Occipital lobe (tissue), 2 donors: ENCODE results near the gene KRT78. TPM values are rescaled to one million over a fixed set of nuclear protein-coding genes. Genes with fewer than 3 reads are reported as not detected.

Experiments used
- DNase-seq: peaks from one replicate; lab custom pipeline; 2025; lab: John Stamatoyannopoulos, UW
- total RNA-seq: library from RNA; depleted of rRNA; stranded (reverse); fragments of >200 nt; gene quantifications from one replicate; pipeline ENCODE4 v1.2.3, GENCODE V29; 2014

The KRT78 gene
- total RNA-seq, 1 donor from 2014 or later = 1.9 TPM

DNA sequence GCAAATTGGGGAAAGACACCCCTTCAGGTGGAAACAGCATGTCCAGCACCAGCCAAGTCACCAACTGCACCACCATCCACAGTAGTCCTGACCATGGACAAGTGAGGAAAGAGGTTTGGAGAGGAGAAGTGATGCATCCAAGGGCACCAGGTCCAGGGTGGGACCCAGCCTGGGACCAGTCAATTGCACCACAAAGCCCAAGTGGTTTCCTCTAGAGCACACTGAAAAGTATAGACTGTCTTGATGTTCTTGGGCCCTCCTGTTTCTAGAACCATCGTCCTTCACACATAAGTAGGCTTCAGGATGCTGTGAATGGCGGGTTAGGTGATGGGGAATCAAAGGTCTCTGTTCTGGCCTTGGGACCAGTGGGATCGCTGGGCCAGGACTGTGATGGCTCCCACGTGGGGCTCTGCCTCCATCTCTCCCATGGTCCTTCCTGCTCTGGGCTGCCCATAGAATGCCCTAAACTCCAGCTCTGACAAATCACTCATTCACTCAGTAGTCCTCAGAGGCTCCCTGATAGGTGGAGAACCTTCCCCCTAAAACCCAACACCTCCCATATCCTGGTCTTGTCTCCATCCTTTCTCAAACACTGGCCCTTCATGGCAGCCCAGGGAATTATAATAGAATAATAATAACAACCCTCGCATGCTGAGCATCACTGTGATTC, 23.9 kb downstream of the KRT78 start:
- DNase-seq = no peak

DNA sequence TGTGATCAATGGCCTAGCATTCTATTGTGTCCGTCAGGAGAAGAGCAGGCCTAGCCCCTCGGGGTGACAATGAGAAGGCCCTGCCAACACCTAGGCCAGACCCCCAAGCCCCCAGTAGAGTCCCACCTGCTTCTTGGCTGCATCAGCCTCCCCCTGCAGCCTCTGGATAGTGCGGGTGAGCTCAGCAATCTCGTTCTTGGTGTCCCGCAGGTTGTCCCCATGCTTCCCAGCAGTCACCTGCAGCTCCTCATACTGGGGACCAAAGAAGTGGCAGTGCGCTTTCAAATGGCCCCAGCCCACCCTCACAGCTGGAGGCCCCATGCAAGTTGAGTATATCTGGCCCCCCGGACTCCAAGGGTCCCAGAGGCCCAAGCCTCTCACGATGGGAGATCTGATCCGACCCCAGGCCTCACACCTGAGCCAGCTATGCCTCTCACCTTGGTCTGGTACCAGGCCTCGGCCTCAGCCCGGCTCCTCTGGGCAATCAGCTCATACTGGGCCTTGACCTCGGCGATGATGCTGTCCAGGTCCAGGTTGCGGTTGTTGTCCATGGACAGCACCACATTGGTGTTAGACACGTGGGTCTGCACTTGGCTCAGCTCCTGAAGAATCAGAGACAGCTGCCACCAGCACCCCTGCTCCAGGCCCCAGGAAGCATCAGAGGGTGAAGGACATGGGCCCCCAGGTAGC, 24.9 kb downstream of the KRT78 start:
- no peak for DNase-seq

DNA sequence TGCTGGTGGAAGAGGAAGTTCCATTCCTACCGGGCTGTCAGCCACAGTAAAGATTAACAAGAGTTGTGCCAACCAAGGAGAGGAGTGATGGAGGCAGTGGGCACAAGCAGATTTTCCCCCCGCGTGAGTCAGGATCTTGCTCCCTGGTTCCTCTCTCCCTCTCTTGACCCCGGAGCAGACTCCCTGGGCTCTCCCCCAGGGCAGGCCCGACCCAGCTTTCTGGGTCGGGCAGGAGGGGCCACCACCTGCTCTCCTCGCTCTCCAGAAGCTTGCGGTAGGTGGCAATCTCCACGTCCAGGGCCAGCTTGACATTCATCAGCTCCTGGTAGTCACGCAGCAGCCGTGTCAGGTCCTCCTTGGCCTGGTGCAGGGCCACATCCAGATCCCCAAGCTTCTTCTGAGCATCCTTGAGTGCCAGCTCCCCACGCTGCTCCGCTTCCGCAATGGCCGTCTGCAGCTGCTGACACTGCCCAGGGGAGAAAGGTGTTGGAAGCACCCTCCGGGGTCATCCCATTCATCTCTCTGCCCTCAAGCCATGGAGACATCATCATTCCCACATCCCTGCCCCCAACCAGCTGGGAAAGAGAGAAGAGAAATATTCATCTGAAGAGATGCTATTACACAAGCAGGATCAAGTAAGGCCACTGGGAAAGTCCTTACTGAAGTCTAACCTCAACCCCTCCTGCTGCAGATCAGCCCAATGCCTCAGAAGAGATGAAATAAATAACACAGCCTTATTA, 25.9 kb downstream of the KRT78 start:
- DNase-seq = no peak

DNA sequence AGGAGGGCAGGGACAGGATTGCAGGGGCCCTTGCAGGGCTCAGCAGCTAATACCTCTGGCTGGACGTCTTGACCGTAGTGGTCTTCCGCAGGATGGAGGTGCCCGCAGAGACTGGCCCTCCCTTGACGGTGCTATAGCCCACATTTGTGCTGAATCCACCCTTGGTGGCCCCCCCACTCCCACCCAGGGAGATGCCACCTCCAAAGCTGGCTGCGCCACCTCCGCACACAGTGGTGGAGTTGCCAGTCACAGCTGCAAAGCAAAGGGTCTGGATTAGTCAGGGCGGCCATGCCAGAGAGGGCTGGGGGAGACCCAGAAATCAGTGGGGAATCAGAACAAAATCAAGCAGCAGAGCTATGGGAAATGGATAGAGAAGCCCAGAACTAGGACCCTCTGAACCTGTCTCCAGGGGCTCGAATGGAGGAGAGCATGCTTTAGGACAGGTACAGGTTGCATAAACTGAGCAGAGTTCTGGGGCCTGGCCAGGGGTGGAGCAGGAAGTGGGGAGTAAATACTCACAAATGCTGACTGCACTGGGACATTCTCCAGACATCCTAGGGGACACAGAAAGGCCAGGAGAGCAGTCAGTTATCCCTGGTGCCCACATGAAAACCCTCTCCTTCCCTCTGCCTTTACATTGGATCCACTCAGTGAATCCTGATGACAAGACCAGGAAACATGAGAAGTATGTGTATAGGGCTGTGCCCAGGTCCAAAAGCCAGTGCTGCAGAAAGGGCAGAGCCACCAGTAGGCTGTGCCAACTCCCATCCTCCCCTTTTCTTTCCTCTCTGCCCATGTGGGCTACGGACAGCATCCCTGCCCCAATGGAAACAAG, 26.8 kb downstream of the KRT78 start:
- DNase-seq = no peak

DNA sequence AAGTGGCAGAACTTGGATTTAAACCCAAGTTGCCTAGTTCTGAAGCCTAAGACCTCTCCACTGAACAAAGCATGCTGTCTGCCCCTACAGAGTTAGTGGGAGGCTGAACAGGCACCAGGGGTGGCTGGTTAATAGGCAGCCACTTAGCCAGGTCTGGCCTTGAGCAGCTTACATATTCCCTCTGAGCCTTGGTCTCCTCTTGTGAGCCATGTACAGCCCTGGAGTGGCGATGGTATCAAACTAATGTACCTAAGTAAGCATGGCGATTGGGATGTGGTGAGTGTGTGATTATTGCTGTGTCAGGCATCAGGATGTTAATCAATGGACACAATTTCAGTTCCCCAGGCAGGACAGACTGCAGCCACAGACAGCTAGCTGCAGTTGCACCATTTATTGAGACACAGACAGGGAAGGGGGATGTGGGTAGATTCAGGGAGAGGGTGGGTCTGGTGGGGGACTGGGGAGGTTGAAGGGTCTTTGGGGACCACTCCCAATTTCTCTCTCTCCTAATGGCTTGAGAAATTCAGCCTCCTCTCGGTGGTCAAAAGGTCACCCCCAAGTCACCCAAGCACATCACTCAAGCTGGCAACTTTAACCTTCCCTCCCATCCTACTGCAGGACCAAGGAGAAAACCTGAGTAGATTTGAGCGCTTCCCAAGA, 27.6 kb downstream of the KRT78 start:
- DNase-seq = no peak

DNA sequence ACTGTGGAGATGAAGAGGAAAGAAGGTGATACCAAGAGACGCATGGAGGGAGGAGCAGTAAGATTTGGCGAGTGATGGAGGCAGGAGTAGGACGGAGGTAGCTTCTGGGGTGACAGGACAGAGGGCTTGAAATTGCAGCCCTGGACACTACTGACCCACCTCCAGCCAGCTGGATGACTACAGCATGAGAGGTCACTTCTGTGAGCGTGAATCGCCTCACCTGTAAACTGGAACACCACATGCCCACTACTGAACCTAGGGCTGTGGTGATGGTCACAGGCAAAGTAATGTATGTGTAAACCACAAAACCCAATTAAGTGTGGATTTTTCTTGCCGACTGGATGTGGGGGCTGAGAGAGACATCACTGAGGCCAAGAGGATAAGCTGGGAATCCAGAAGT, 28.3 kb downstream of the KRT78 start:
- no peak for DNase-seq

DNA sequence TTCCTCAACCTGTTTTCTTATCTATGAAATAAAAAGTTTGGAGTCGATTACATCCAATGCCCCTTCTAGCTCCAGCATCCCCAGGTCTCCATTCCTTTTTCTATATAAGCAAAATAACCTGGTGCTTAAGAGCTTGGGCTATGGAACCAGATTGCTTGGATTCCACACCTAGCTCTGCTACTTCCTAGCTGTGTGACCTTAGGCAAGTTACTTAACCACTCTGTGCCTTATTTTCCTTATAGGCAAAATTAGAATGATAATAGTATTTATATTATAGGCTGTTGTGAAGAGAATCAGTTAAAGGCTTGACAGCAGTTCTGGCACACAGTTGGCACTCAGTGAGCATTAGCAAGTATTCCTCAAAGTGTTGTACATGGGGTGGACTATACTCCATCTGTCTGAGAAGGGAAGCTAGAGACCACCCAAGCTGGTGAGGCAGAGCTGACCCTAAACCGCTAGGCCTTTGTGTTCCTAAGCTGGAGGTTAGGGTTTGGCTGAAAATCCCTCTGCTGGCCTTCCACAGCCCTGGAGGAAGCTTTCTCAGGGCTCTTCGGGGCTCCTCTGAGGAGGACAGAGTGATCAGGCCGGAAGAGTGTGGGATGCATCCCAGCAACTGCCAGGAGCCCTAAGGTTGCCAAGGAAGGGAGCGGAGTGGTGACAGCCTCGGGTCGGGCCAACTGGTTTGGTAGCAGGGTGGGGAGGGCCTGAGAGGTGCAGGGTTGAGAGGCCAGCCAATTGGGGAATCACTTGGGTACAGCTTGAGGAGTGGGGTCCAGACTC, 28.9 kb downstream of the KRT78 start:
- no peak for DNase-seq

DNA sequence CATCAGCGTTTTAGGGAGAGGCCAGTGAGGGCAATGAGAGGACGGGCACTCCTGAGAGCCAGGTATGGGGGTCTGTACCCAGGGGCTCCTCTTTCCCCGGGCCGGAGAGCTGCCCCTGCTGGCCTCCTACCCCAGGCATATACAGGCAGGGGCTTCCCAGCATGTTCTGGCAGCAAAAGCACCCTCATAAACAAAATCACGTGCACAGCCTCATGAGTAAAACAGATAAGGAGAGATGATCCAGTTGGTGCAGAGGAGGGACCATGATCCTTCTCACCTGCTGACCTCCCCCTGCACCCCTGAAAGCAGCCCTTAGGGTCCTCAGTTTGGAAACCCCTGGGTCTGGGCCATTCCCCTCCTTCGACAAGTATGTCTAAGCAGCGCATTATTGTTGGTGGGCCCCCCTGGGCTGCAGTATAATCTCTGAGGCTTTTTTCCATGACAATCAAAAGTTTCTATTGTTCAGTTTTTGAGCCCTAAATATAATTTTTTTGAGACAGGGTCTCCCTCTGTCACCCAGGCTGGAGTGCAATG, 29.8 kb downstream of the KRT78 start:
- DNase-seq = no peak

DNA sequence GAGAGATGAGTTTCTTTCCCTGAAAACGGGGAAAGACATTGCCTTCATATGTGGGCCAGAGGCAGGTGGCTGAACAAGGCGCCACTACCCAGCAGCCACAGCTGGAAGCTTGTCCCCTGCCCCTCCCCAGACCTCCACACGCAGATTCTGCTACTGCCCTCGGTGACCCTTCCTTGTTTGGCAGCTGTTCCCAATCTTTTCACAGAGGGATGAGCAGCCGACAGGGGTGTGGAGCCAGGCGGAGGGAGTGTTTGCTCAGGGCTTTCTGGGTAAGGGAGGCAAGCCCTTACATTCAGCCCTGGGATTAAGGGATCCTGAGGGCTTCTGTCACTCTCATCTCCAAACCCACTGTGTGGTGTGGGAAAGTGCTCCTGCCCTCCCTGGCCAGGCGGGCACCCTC, 30.4 kb downstream of the KRT78 start:
- DNase-seq = no peak

DNA sequence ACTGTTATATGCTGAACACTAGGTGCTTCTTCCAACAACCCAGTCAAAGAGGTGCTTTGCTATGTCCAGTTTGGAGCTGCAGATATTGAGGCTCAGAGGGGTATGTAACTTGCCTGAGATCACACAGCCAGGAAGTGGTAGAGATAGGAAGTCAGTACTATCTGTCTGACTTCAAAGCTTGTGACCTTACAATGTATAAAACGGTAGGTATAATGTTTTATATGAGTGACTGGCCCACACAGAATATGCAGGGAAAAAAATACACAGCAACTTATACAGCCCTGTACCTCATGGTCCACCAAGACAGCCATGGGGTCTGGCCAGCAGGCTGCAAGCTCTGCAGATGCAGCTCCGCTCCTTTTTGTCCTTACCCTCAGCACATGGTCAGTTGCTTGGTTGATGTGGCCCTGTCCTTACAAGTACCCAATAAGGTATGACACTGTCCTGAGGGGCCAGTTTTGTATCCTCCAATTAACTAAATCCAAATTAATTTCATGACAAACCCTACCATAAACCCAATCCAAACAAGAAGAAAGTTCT, 31.0 kb downstream of the KRT78 start:
- DNase-seq = no peak

DNA sequence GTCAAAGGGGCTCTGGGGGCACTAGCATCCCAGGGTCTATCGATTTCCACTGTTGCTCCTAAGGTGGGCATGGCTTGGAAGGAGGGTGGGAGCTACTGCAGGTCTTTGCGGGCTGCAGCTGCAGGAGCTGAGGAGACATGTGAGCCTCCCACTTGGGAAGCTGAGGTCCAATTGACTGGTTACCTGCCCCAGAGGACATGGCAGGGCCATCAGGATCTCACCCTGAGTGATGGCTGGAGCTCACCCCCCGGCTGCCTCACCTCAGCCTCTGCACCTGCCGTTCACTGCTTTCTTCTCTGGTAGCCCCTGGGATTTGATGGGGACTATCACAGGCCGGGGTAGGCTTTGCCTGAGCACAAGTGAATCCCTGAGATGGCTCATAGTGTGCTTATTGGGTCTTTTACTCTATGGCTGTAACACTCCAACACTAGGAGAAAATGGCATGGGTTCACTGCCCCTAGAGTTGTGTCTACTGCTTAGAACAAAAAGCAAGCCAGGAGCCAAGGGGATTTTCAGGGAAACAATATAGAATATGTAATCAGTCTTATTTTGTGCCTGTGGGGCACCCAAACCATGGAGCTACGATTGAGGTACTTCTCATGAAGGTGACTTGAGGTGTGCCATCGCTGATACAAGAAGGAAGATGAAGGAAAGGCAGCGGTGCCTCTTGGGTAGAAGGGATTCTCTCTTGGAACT, 31.6 kb downstream of the KRT78 start:
- DNase-seq = no peak

DNA sequence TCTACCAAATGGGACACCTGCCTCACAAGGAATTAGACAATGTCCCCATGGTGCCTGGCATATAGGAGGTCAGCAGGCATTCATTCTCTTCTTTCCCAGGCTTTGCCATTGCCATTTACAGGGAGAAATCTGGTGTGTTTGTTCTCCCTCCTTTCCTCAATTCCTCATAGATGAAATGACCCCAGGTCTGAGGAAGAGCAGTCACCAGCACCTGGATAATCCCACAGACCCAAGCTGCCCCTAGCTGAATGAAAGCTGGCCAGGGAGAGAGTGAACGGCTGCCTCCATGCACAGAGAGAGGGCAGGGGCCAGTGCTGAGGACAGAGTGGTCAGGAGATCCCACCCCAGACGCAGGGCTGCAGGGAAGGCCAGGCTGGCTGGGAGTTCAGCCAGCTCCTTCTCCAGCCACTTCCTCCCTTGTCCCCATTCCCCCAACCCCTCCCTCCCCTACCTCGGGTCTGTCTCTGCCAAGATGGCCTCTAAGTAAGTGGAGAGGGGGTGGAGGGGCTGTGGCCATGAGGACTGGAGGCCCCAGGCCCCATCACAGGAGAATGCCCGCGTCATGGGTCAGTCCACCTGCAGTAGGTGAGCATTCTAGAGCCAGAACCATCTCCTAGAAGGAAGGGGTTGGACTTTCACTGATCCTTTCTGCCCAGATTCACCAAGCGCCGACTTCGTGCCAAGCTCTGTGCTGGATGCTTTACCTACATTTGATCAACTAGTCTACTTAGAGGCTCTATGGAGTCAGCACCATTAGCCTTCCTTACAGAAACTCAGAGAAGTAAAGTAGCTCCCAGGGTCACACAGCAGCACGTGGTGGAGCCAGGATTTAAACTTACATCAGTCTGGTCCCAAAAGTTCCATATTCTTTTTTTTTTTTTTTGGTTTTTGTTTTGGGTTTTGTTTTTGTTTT, 32.9 kb downstream of the KRT78 start:
- DNase-seq = no peak

DNA sequence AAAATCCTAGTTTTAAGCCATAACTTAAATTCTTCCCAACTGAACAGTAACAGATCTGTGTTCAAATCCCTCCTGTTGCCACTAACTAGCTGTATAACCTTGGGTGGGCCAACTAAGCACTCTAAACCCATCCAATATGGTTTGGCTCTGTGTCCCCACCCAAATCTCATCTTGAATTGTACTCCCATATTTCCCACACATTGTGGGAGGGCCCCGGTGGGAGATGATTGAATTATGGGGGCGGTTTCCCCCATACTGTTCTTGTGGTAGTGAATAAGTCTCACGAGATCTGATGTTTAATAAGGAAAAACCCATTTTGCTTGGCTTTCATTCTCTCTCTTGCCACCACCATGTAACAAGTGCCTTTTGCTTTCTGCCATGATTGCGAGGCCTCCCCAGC, 33.6 kb downstream of the KRT78 start:
- DNase-seq = no peak

DNA sequence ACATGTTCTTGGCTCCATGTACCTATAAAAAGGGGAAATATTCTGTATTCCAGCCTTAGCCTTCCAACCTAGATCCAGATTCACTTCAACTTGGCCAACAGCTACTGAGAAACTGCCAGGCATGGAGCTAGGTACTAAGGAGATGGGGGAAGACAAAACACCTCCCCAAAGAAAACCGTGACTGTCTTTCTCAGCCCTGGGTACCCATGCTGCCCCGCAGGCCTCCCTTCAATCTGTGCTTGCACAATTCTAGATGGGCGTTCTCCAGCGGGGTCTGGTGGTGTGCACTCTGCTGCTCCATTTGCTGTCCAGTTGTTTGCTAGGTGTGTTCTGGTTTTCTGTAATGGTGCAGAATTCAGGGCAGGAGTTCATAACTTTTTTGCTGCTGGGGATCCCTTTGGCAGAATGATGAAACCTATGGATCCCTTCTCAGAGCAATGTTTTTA, 34.1 kb downstream of the KRT78 start:
- no peak for DNase-seq

DNA sequence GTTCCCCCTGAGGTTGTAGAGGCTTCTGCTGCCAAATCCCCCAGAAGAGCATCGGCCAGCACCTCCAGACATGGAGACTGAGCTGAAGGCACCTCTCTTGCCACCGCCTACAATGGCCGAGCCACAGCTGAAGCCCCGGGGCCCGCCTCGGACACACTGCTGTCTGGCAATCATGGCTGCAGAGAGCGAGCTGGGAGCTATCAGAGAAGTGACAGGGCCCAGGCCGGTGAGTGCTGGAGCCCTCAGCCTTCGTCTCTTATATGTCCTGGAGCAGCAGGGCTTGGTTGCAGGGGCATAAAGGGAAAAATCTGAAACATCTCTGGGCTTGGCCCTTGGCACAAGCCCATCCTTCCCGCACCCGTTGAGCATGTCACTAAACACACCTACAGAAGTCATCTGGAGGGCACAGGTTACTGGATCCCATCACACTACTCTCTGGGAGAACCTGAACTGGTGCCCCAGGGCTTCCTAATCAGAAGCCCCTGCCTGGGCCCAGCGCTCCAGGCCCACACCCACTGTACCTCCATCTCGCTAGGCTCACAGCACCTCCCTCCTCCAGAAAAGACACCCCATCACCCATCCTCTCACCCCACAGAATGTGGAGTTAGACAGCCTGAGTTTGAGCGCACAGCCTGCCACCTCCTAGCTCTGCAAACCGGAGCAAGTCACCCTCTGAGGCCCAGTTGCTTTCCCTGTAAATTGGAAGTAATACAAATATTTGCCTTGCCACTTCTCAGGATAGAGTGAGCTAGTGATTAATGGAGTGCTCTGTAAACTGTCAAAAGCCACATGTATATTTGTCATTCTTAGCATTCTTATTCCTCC, 34.7 kb downstream of the KRT78 start, which contains the start of gene KRT4:
Gene KRT4 (minus strand): TSS at position 232 of the 825 bp plus-strand sequence. CDS start 58 bp downstream, at position 174.
- no peak for DNase-seq

DNA sequence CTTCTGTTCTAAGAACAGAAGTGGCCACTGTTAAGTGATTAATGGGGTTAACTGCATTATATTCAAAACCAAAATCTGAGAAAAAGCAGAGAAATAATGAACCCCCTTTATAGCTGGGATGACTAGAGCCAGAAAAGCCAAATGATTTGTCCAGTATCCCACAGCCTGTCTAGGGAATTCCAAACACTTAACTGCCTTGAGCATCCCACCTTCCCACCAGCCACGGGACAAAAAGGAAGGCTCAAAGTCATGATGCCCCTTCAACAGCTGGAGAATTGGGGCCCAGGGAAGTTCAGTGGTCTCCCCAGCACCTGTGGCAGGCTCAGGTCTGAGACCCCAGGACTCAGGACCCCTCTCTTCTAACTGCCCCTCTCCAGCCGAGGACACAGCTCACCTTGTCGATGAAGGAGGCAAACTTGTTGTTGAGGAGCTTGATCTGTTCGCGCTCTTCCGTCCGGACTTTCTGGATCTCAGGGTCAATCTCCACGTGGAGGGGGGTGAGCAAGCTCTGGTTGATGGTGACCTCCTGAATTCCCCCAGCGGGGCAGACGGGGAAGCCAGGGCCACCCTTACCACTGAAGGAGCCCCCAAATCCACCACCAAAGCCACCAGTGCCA, 35.5 kb downstream of the KRT78 start:
- no peak for DNase-seq

DNA sequence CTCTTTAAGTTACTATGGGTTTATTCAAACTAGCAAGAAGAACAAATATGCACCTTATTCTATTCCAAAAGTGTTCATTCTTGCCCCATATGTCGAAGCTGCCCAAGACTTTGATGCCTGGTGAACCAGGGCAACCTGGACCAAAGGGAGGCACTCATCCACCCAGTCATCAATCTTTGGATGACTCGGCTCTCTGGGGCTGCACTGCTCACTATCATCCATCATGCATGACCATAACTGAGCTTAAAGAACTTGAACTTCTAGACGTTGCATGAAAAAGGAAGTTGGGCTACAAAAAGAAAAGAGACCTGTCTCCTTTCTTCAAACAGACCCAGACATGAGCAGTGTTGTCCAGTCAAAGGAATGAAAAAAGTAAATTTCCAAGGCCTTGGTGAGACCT, 36.0 kb downstream of the KRT78 start:
- DNase-seq = no peak
